Keratinocyte (primary cell): ENCODE results near the gene ARL15. TPM values are rescaled to one million over a fixed set of nuclear protein-coding genes. Genes with fewer than 3 reads are reported as not detected.
"Not testable (repeated sequence)": the region's sequence is repeated elsewhere in the genome, so short reads cannot be mapped to it uniquely, and the experiment has no call there.

ENCODE experiments used
- DNase-seq: peaks from one replicate; pipeline ENCODE4 v3.0.0-alpha.2; 2011; ENCODE audit warnings: low read depth, missing footprints, low spot score
- FAIRE-seq: peaks from 2 replicates; lab custom pipeline; 2011; peaks lifted over from hg19 to GRCh38; lab: Jason Lieb, UNC
- H2AFZ ChIP-seq: 2 replicates; pipeline ENCODE4 v1.6.0; 2012; ENCODE audit warnings: low read length, control low read depth, inconsistent platforms; ENCODE audit not compliant: control insufficient read depth
- H3K27ac ChIP-seq: 2 replicates; pipeline ENCODE4 v1.5.1; 2011; ENCODE audit warnings: low read length; ENCODE audit not compliant: control insufficient read depth, insufficient read depth
- H3K27me3 ChIP-seq: 3 replicates; pipeline ENCODE4 v1.6.0; 2011; ENCODE audit warnings: low read length; ENCODE audit not compliant: control insufficient read depth, insufficient read depth; ENCODE audit errors: extremely low read depth
- H3K36me3 ChIP-seq, 2 experiments: 2 replicates in 1 of 2; 3 replicates in 1 of 2; pipeline ENCODE4 v1.5.1; 2011; ENCODE audit warnings: low read length in 2 of 2, mild to moderate bottlenecking in 1 of 2; ENCODE audit not compliant: control insufficient read depth in 2 of 2, insufficient read depth in 2 of 2; ENCODE audit errors: extremely low read depth in 1 of 2
- H3K4me1 ChIP-seq: 3 replicates; pipeline ENCODE4 v1.5.1; 2011; ENCODE audit warnings: low read length; ENCODE audit not compliant: control insufficient read depth, insufficient read depth; ENCODE audit errors: extremely low read depth
- H3K4me2 ChIP-seq: 3 replicates; pipeline ENCODE4 v1.6.0; 2011; ENCODE audit warnings: low read depth, low read length; ENCODE audit not compliant: control insufficient read depth, insufficient read depth; ENCODE audit errors: extremely low read depth
- H3K4me3 ChIP-seq, 3 experiments: fragments of 200-600 bp in 1 of 3; sonication (generic) in 1 of 3; 2 replicates in 2 of 3; 3 replicates in 1 of 3; pipeline ENCODE4 v1.5.1; 2011 to 2016; ENCODE audit warnings: low read length in 3 of 3, mild to moderate bottlenecking in 3 of 3, control low read depth in 2 of 3, inconsistent platforms in 1 of 3, low read depth in 1 of 3, mixed read lengths in 1 of 3, mixed run types in 1 of 3, moderate library complexity in 1 of 3; ENCODE audit not compliant: control insufficient read depth in 2 of 3, insufficient read depth in 2 of 3; ENCODE audit errors: extremely low read depth in 1 of 3
- H3K79me2 ChIP-seq: 2 replicates; pipeline ENCODE4 v1.6.0; 2012; ENCODE audit warnings: low read length; ENCODE audit not compliant: control insufficient read depth, insufficient read depth
- H3K9ac ChIP-seq: 3 replicates; pipeline ENCODE4 v1.6.0; 2011; ENCODE audit warnings: low read length; ENCODE audit not compliant: control insufficient read depth, insufficient read depth; ENCODE audit errors: extremely low read depth
- H3K9me1 ChIP-seq: 3 replicates; pipeline ENCODE4 v1.6.0; 2011; ENCODE audit warnings: low read length; ENCODE audit not compliant: control insufficient read depth, insufficient read depth; ENCODE audit errors: extremely low read depth
- H3K9me3 ChIP-seq: 2 replicates; pipeline ENCODE4 v1.5.1; 2012; ENCODE audit warnings: low read depth, low read length; ENCODE audit not compliant: control insufficient read depth
- H4K20me1 ChIP-seq: 3 replicates; pipeline ENCODE4 v1.6.0; 2011; ENCODE audit warnings: low read length; ENCODE audit not compliant: control insufficient read depth, insufficient read depth; ENCODE audit errors: extremely low read depth
- EZH2 ChIP-seq: IDR thresholded peaks from one replicate; pipeline ENCODE4 v1.6.1; 2012; ENCODE audit warnings: inconsistent platforms, mild to moderate bottlenecking, low read length, moderate library complexity
- dilution Hi-C: fragments of 300-500 bp; cut with MboI; formaldehyde crosslinking; loops from one replicate; pipeline ENCODE4 v1.7.0; 2020; ENCODE audit warnings: low sequenced_read_pairs; ENCODE audit not compliant: extremely low pct_ligation_motif_present
- polyA plus RNA-seq, 5 experiments: library from polyadenylated mRNA; depleted of rRNA in 3 of 5; stranded (reverse) in 3 of 5; stranded (forward) in 1 of 5; unstranded in 1 of 5; fragments of >200 nt; gene quantifications; 1 replicate in 1 of 5; 2 replicates in 3 of 5; 3 replicates in 1 of 5; pipeline versions ENCODE4 v1.2.1 to v1.2.3, GENCODE V29; 2011 to 2012; ENCODE audit warnings: missing spikeins in 2 of 5, low read depth in 1 of 5, low replicate concordance in 1 of 5
- TF ChIP-seq, protein P1 (sequence below), 3 experiments: IDR thresholded peaks in 1 of 3; conservative IDR thresholded peaks in 1 of 3; optimal IDR thresholded peaks in 1 of 3; 2 replicates in 2 of 3; 3 replicates in 1 of 3; pipeline versions ENCODE3 to v1.5.1; 2011; ENCODE audit warnings: low read length in 3 of 3, mild to moderate bottlenecking in 3 of 3, moderate library complexity in 2 of 3, control low read depth in 1 of 3, inconsistent platforms in 1 of 3; ENCODE audit not compliant: insufficient read depth in 2 of 3; ENCODE audit errors: extremely low read depth in 1 of 3

Gene ARL15
- polyA plus RNA-seq, 1 donor (not counting 4 experiments of a cell fraction or from before 2014, with no cell fraction given): 19.7 TPM

DNA sequence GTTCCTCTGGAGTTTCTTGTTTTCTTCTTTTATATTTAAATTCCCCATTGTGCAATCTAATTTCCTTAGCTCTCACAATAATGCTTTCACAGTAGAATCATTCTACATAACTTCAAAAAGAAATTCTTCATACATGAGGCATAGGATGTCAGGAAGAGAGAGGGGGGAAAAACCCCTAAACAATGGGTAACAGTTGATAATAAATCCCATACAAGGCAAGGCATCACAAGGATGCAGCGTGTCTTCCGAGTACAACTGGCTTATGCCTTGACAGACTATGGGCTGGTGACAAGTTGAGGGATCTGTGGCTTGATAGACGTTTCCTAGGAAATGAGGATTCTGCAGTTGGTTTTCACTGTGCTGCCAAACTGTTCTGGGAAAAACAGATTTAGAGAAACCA is 247.4 kb downstream of the ARL15 start:
- Histone ChIP-seq H3K9me1 (no peaks in the 10 kb centered on the region), H3K4me3 (no peak overlapping the region), H2AFZ (no peak overlapping the region), H3K36me3 (no peaks in the 10 kb centered on the region), H3K4me1 (peaks cover 18% of the 10 kb centered on the region), H3K27ac (no peak overlapping the region), H3K4me2 (no peak overlapping the region), H3K79me2 (no peaks in the 10 kb centered on the region), H3K27me3 (no peaks in the 10 kb centered on the region), H3K9me3 (no peaks in the 10 kb centered on the region), H3K9ac (no peak overlapping the region), H4K20me1 (no peaks in the 10 kb centered on the region)
- FAIRE-seq (peak; percentile 83), DNase-seq (no peak)
- dilution Hi-C loops: no loop called here
- TF ChIP-seq, protein P1, sequence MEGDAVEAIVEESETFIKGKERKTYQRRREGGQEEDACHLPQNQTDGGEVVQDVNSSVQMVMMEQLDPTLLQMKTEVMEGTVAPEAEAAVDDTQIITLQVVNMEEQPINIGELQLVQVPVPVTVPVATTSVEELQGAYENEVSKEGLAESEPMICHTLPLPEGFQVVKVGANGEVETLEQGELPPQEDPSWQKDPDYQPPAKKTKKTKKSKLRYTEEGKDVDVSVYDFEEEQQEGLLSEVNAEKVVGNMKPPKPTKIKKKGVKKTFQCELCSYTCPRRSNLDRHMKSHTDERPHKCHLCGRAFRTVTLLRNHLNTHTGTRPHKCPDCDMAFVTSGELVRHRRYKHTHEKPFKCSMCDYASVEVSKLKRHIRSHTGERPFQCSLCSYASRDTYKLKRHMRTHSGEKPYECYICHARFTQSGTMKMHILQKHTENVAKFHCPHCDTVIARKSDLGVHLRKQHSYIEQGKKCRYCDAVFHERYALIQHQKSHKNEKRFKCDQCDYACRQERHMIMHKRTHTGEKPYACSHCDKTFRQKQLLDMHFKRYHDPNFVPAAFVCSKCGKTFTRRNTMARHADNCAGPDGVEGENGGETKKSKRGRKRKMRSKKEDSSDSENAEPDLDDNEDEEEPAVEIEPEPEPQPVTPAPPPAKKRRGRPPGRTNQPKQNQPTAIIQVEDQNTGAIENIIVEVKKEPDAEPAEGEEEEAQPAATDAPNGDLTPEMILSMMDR (optimal IDR thresholded peaks at IDR 0.05 in 1 of 3, IDR thresholded peaks at IDR 0.05 in 1 of 3, conservative IDR thresholded peaks at IDR 0.05 in 1 of 3; ENCODE audit: extremely low read depth in 1 of 3, insufficient read depth in 2 of 3, low read length in 3 of 3): no peak
- TF ChIP-seq EZH2: no peak

DNA sequence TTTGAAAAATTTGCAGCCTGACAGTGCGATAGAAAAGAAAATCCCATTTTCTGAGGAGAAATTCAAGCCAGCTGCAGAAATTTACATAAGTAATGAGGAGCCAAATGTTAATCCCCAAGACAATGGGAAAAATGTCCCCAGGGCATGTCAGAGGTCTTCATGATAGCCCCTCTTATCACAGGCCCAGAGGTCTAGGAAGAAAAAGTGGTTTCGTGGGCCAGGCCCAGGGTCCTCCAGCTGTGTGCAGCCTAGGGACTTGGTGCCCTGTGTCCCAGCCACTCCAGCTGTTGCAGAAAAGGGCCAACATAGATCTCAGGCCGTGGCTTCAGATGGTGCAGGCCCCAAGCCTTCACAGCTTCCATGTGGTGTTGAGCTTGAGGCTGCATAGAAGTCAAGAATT is 249.5 kb downstream of the ARL15 start:
- dilution Hi-C loops: not testable (repeated sequence)

DNA sequence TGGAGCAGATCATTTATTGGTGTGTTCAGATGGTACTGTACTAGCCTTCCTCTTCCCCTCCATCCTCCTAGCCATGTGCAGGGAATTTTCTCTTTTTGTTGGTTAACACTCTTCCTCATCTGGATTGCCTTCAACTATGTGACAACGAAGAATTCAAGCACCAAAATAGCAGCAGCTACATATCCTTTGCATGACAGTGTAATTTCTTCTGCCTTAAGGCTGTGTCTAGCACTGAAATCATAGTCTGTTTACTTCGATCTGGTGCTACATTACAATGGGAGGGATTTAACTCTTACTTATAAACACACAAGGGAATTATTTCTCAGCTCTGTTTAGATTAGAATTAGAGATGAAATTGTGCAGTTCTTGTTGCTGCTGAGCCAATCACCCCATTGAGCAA is 260.4 kb downstream of the ARL15 start:
- H3K4me1 ChIP-seq: peaks cover under 1% of the 10 kb centered on the region
- TF ChIP-seq EZH2: no peak
- TF ChIP-seq, protein P1 (optimal IDR thresholded peaks at IDR 0.05 in 1 of 3, IDR thresholded peaks at IDR 0.05 in 1 of 3, conservative IDR thresholded peaks at IDR 0.05 in 1 of 3; ENCODE audit: extremely low read depth in 1 of 3, insufficient read depth in 2 of 3, low read length in 3 of 3): no peak
- H4K20me1 ChIP-seq: no peaks in the 10 kb centered on the region
- H3K9ac ChIP-seq: no peak overlapping the region
- no peaks in the 10 kb centered on the region for H3K9me3 ChIP-seq
- no peak overlapping the region for H3K4me3 ChIP-seq
- no peaks in the 10 kb centered on the region for H3K27me3 ChIP-seq
- peak; percentile 55 for FAIRE-seq
- H3K36me3 ChIP-seq: no peaks in the 10 kb centered on the region
- no peaks in the 10 kb centered on the region for H3K9me1 ChIP-seq
- no peak for DNase-seq
- H2AFZ ChIP-seq: no peak overlapping the region
- dilution Hi-C loops: no loop called here
- no peaks in the 10 kb centered on the region for H3K79me2 ChIP-seq
- no peak overlapping the region for H3K27ac ChIP-seq
- H3K4me2 ChIP-seq: no peak overlapping the region

More for the DNA sequence above, 249.5 kb downstream of the ARL15 start:
- H3K4me1 ChIP-seq: peaks cover 18% of the 10 kb centered on the region
- not testable (repeated sequence) for H3K79me2 ChIP-seq, H3K27ac ChIP-seq, H3K36me3 ChIP-seq, H3K9ac ChIP-seq, H3K27me3 ChIP-seq, H3K9me1 ChIP-seq, H3K9me3 ChIP-seq, H3K4me3 ChIP-seq, H3K4me2 ChIP-seq, H2AFZ ChIP-seq, DNase-seq, H4K20me1 ChIP-seq, FAIRE-seq
